K562 (cell line): ENCODE measurements around the gene LOXL3. TPM values are rescaled to one million over a fixed set of nuclear protein-coding genes. Genes with fewer than 3 reads are reported as not detected.

ENCODE experiments used
- ATAC-seq: fragments of 200-7000 bp; cut with Tn5 transposase; 3 replicates; pipeline ENCODE4 v1.9.1; 2020; ENCODE audit warnings: moderate library complexity
- BruUV-seq: library from RNA; stranded (reverse); fragments of 400-500 nt; replicated peaks from 2 replicates; lab custom pipeline; 2021; lab: Mats Ljungman, UMichigan
- CTCF ChIA-PET: fragments of 300-600 bp; formaldehyde crosslinking; extraction: SDS; loops from one replicate; lab custom pipeline; 2021; ENCODE audit warnings: low intra/inter-chr PET ratio; lab: Yijun Ruan, JAX
- POLR2A ChIA-PET: fragments of 300-600, 350-650 bp; sonication (Branson Sonifier 250); formaldehyde crosslinking; extraction: SDS; loops from one replicate; lab custom pipeline; 2021; ENCODE audit warnings: antibody characterized with exemption, inconsistent platforms; lab: Yijun Ruan, JAX
- DNase-seq, 4 experiments: peaks; one replicate each; pipeline versions ENCODE4 v3.0.0 to v3.0.0-alpha.2; 2011 to 2018; ENCODE audit warnings: low spot score in 3 of 4, mixed read lengths in 3 of 4; ENCODE audit errors: extremely low read depth in 1 of 4
- FAIRE-seq: peaks from 2 replicates; lab custom pipeline; 2011; peaks lifted over from hg19 to GRCh38; lab: Jason Lieb, UNC
- H2AFZ ChIP-seq: 2 replicates; pipeline ENCODE4 v1.6.0; 2011; ENCODE audit warnings: low read depth, low read length, control low read depth, inconsistent platforms
- H3K27ac ChIP-seq: fragments of 200-600 bp; 3 replicates; pipeline ENCODE4 v1.8.0; 2011; ENCODE audit warnings: low read depth, mild to moderate bottlenecking, control low read depth, inconsistent platforms, low read length, moderate library complexity, mixed read lengths; ENCODE audit errors: extremely low read depth
- H3K27me3 ChIP-seq, 2 experiments: fragments of 300-600 bp in 1 of 2; 2 replicates in 1 of 2; 3 replicates in 1 of 2; pipeline versions ENCODE4 v1.6.0 to v1.8.0; 2011; ENCODE audit warnings: inconsistent platforms in 2 of 2, low read length in 2 of 2, mild to moderate bottlenecking in 1 of 2, mixed read lengths in 1 of 2, moderate library complexity in 1 of 2; ENCODE audit not compliant: control insufficient read depth in 2 of 2, insufficient read depth in 2 of 2
- H3K36me3 ChIP-seq: fragments of 300-600 bp; 3 replicates; pipeline ENCODE4 v1.8.0; 2011; ENCODE audit warnings: mild to moderate bottlenecking, low read length, inconsistent platforms; ENCODE audit not compliant: control insufficient read depth, insufficient read depth
- H3K4me1 ChIP-seq, 2 experiments: fragments of 200-600 bp in 1 of 2; replicated peaks in 1 of 2; 2 replicates in 1 of 2; 3 replicates in 1 of 2; pipeline versions ENCODE4 v1.5.1 to v1.8.0; 2011; ENCODE audit warnings: inconsistent platforms in 2 of 2, low read length in 2 of 2, mild to moderate bottlenecking in 1 of 2, mixed read lengths in 1 of 2, moderate library complexity in 1 of 2; ENCODE audit not compliant: control insufficient read depth in 2 of 2, insufficient read depth in 2 of 2
- H3K4me2 ChIP-seq: 2 replicates; pipeline ENCODE4 v1.6.1; 2011; ENCODE audit warnings: low read length, control low read depth, inconsistent platforms, mixed read lengths; ENCODE audit not compliant: insufficient read depth
- H3K4me3 ChIP-seq: fragments of 200-600 bp; sonication (generic), shearing (Covaris generic); 2 replicates; pipeline ENCODE4 v1.5.1; 2016; ENCODE audit warnings: control low read depth, inconsistent platforms
- H3K79me2 ChIP-seq: fragments of 200-600 bp; 3 replicates; pipeline ENCODE4 v1.8.0; 2011; ENCODE audit warnings: low read length, inconsistent platforms; ENCODE audit not compliant: control insufficient read depth, insufficient read depth
- H3K9ac ChIP-seq, 2 experiments: 2 replicates each; pipeline versions ENCODE4 v1.6.0 to v1.6.1; 2011; ENCODE audit warnings: low read depth in 2 of 2, low read length in 2 of 2, control low read depth in 1 of 2, inconsistent platforms in 1 of 2, mild to moderate bottlenecking in 1 of 2, mixed read lengths in 1 of 2; ENCODE audit not compliant: insufficient read depth in 1 of 2
- H3K9me1 ChIP-seq: one replicate; pipeline ENCODE4 v1.6.0; 2011; ENCODE audit warnings: inconsistent platforms, mild to moderate bottlenecking, low read length, moderate library complexity; ENCODE audit not compliant: control insufficient read depth, insufficient read depth
- H3K9me3 ChIP-seq: replicated peaks from 2 replicates; pipeline ENCODE4 v1.5.1; 2011; ENCODE audit warnings: low read depth, low read length, inconsistent platforms; ENCODE audit not compliant: control insufficient read depth, insufficient read depth
- H4K20me1 ChIP-seq: replicated peaks from 2 replicates; pipeline ENCODE4 v1.6.1; 2011; ENCODE audit warnings: low read length, inconsistent platforms, mixed read lengths; ENCODE audit not compliant: control insufficient read depth, insufficient read depth
- CBFA2T2 ChIP-seq: fragments of 450-650 bp; conservative IDR thresholded peaks from 2 replicates; pipeline ENCODE4 v1.6.1; 2017; ENCODE audit warnings: mild to moderate bottlenecking
- CBX1 ChIP-seq: sonication (generic); IDR thresholded peaks from 2 replicates; pipeline ENCODE4 v1.6.1; 2016; ENCODE audit warnings: antibody characterized with exemption, low read depth, mild to moderate bottlenecking
- ESRRA ChIP-seq: fragments of 450-650 bp; IDR thresholded peaks from 2 replicates; pipeline ENCODE4 v1.6.1; 2014; ENCODE audit warnings: low read depth, mild to moderate bottlenecking, moderate library complexity, borderline replicate concordance
- NFE2 ChIP-seq: IDR thresholded peaks from 2 replicates; pipeline ENCODE4 v1.6.1; 2014; ENCODE audit warnings: antibody characterized with exemption, low read depth
- PHF20 ChIP-seq: fragments of 450-650 bp; IDR thresholded peaks from 2 replicates; pipeline ENCODE4 v1.6.1; 2018; ENCODE audit not compliant: partially characterized antibody
- XRCC5 ChIP-seq: fragments of 200-400 bp; formaldehyde crosslinking; IDR thresholded peaks from 2 replicates; pipeline ENCODE4 v1.6.1; 2017; ENCODE audit warnings: low read depth, mild to moderate bottlenecking, low read length
- ZNF263 ChIP-seq: sonication (generic); formaldehyde crosslinking; IDR thresholded peaks from 2 replicates; pipeline ENCODE4 v1.8.0; 2022; ENCODE audit warnings: mild to moderate bottlenecking, missing genetic modification reagents, borderline replicate concordance
- WGBS: fragments of 100-300 bp; shearing (Covaris generic); methylation state at CpG from one replicate; pipeline ENCODE4 v1.1.6; 2016; ENCODE audit warnings: low coverage, mixed read lengths; ENCODE audit not compliant: insufficient coverage; ENCODE audit errors: missing lambda C conversion rate; 5-methylcytosine and 5-hydroxymethylcytosine counted together
- in situ Hi-C: fragments of 300-500 bp; cut with MboI; formaldehyde crosslinking; loops from 4 replicates; pipeline ENCODE4 v1.15.0; 2018; ENCODE audit warnings: inconsistent platforms, mixed read lengths
- intact Hi-C: fragments of 100-400 bp; cut with micrococcal nuclease; formaldehyde crosslinking; loops from 2 replicates; pipeline ENCODE4 v1.14.2; 2022
- polyA plus RNA-seq, 8 experiments: library from polyadenylated mRNA; depleted of rRNA in 4 of 8; stranded (reverse) in 5 of 8; unstranded in 3 of 8; fragments of >200 nt; fragmentation: Nextera tagmentation in 2 of 8; fragmentation: Illumina TruSeq in 1 of 8; extraction: Ambion mirVana in 2 of 8; extraction: Trizol in 1 of 8; gene quantifications; 2 replicates each; pipeline versions ENCODE4 v1.2.1 to v1.2.3, GENCODE V29; 2011 to 2014; ENCODE audit warnings: inconsistent platforms in 1 of 8, missing spikeins in 1 of 8
- total RNA-seq, 7 experiments: library from RNA; depleted of rRNA in 6 of 7; stranded (reverse); fragments of >200 nt in 6 of 7; fragmentation: Illumina TruSeq in 2 of 7; extraction: Trizol in 2 of 7; gene quantifications; 2 replicates each; pipeline versions ENCODE4 v1.2.1 to v1.2.3, GENCODE V29; 2011 to 2021; ENCODE audit warnings: low replicate concordance in 1 of 7
- TF ChIP-seq, protein P1 (sequence below): fragments of 200-400 bp; formaldehyde crosslinking; IDR thresholded peaks from 2 replicates; pipeline ENCODE4 v1.6.1; 2017; ENCODE audit warnings: mild to moderate bottlenecking, low read depth, low read length, moderate library complexity
- TF ChIP-seq, protein P2 (sequence below): fragments of 200-800 bp; sonication (Bioruptor generic); IDR thresholded peaks from 2 replicates; pipeline ENCODE4 v1.6.1; 2017; ENCODE audit warnings: missing genetic modification characterization, missing compliant biosample characterization

Gene LOXL3
- total and polyA plus RNA-seq, 9 of the 15 experiments (the other 6 are each of a cell fraction or from before 2014, with no cell fraction given) = 0.22 to 0.99 (median 0.31) TPM

DNA sequence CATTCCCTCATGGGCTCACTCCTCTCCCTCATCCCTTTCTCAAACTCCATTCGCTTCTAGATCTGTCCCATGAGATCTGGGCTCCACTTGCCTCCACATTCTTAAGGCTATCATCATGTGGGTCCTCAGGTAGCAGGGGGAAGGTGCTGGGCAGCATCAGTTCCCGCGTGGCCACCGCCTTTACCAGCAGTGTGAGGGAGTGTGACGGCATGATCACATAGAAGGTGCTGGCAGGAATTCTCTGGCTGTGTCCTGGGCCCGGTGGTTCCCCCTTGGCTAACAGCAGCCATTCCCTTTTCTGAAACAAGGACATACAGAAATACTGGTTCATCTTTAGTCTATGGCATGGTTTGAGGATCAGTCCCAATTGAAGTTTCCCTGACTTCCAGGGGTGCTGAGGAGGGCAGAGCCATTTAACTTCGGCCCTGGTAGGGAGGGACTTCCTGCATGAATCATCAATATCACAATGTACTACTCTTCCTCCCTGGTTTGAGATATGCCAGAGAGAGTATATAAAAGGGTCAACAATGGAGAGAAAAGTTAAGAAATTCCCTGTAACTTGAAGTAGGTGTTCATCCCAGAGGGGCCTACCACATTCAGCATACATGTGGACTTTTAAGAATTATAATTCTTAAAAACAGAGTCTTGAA is 8.5 kb upstream of the LOXL3 start:
- H3K4me3 ChIP-seq = no peak overlapping the region
- TF ChIP-seq NFE2 (0 out of 2 replicates have a peak, but pooled peaks have one; percentile 19), PHF20 (no peak), ESRRA (no peak), ZNF263 (CRISPR knock-in tag) (peak; percentile 37; the same call in 1 of the 2 replicates), CBX1 (no peak), CBFA2T2 (no peak), XRCC5 (no peak)
- TF ChIP-seq, protein P1, sequence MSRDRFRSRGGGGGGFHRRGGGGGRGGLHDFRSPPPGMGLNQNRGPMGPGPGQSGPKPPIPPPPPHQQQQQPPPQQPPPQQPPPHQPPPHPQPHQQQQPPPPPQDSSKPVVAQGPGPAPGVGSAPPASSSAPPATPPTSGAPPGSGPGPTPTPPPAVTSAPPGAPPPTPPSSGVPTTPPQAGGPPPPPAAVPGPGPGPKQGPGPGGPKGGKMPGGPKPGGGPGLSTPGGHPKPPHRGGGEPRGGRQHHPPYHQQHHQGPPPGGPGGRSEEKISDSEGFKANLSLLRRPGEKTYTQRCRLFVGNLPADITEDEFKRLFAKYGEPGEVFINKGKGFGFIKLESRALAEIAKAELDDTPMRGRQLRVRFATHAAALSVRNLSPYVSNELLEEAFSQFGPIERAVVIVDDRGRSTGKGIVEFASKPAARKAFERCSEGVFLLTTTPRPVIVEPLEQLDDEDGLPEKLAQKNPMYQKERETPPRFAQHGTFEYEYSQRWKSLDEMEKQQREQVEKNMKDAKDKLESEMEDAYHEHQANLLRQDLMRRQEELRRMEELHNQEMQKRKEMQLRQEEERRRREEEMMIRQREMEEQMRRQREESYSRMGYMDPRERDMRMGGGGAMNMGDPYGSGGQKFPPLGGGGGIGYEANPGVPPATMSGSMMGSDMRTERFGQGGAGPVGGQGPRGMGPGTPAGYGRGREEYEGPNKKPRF = no peak
- TF ChIP-seq, protein P2, sequence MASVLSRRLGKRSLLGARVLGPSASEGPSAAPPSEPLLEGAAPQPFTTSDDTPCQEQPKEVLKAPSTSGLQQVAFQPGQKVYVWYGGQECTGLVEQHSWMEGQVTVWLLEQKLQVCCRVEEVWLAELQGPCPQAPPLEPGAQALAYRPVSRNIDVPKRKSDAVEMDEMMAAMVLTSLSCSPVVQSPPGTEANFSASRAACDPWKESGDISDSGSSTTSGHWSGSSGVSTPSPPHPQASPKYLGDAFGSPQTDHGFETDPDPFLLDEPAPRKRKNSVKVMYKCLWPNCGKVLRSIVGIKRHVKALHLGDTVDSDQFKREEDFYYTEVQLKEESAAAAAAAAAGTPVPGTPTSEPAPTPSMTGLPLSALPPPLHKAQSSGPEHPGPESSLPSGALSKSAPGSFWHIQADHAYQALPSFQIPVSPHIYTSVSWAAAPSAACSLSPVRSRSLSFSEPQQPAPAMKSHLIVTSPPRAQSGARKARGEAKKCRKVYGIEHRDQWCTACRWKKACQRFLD (CRISPR knock-in tag) = no peak
- TF ChIP-seq, all 486 proteins: peak for 2
- in situ Hi-C loops (no loop called here), intact Hi-C loops (no loop called here)
- Histone ChIP-seq H3K4me2 (no peak overlapping the region), H3K27me3 (peaks cover 0 to 16% of the 10 kb centered on the region in 2 experiments; a peak in 3 of 5 replicates), H3K79me2 (no peaks in the 10 kb centered on the region), H3K9ac (peak overlapping the region in 1 of 2 experiments; percentile 12; a peak in 1 of 4 replicates), H4K20me1 (no peaks in the 10 kb centered on the region), H3K9me3 (no peaks in the 10 kb centered on the region), H2AFZ (peak overlapping the region; percentile 64), H3K27ac (no peak overlapping the region; the same call in 2 of the 3 replicates), H3K9me1 (no peaks in the 10 kb centered on the region), H3K36me3 (peaks cover 4% of the 10 kb centered on the region; the same call in 1 of the 3 replicates), H3K4me1 (peaks cover 6 to 10% of the 10 kb centered on the region in 2 experiments; a peak in 3 of 5 replicates)
- ChIA-PET CTCF (no interaction called here), POLR2A (interaction anchor here (0.7 kb wide), 1 partner anchor 1915 kb away, joined by 3 read pairs; no protein-coding TSS in a partner anchor)
- FAIRE-seq (no peak), ATAC-seq (no peak), DNase-seq (no peak)
- no TSS peak for BruUV-seq
- WGBS = 59% methylated on average over 7 of the region's 7 CpGs
